ENCODE measurements around the gene OXT.
"Not testable (repeated sequence)": the region's sequence is repeated elsewhere in the genome, so short reads cannot be mapped to it uniquely, and the experiment has no call there.

The OXT gene

DNA sequence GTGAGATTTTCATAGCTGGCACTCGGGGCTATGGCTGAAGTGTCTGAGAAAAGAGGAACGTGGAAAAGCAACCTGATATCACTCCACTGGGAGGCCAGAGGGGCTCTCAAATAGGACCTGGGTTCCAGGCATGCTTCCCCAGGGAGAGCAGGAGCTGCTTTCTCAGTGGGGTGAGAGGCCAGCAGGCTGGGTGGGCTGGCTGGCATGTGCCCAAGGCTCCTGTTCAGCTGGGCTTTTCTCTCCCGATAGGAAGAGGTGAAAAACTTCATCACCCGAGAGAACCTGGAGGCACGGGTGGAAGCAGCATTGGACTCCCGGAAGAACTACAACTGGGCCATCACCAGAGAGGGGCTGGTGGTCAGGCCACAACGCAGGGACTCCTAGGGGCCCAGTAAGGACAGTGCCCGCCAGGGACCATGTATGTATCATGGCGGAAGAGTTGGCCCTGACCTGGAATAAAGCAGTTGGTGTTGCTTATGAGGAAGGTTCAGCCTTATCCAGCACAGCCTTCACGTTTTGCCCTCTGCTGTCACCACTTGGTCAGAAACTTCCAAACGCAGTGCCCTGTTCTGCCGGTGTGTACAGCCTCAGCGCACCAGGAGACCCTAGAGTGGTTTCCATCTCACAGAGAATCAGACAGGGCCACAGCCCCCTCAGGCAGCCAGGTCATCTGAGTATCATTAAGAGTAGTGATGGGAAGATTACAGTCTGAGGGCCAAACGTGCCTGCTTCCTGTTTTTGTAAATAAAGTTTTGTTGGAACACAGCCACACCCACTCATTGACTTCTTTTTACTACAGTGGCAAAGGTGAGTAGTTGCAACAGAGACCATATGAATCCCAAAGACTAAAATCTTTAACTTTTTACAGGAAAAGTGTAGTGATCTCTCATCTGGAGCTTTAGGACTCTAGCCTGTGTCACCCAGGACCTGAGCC lies 23.7 kb upstream of the OXT start:
- DNase-seq (ENCODE audit: low read depth): no peak

DNA sequence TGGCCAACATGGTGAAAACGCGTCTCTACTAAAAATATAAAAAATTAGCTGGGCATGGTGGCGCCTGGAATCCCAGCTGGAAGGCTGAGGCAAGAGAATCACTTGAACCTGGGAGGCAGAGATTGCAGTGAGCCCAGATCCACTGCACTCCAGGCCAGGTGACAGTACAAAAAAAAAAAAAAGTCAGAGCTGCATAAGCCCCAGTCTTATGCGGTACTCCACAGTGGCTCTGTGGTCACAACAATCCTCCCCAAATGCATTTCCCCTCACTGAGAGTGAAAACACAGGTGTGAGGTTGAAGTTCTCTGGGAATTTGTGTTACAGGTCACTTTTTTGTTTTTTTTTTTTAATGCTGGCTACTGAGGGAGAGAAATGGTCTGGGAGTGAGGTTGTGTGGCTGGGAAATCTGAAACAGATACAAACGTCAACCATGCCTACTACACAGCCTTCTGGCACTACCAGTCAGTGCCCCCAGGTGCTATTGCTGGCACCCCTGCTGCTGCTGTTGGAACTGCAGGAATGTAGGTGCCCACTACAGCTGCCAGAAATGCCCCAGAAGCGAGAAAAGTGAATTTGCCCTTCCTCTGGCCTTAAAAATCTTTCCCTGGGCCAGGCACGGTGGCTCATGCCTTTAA lies 19.9 kb upstream of the OXT start:
- DNase-seq (ENCODE audit: low read depth): no peak

DNA sequence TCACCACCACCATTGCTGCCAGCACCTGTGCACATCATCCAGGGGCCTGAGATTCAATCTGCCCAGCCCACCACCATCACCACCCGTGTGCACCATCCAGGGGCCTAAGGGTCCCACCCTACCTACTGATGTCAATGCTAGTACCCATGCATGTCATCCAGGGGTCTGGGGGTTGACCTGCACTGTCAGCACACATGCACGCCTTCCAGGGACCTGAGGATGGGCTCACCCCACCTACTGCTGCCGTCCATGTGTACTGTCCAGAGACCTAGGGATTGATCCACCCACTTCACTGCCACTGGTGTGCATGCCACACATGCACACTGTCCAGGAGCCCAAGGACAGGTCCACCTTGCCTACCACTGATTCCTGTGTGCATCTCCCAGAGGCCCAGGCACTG lies 11.9 kb upstream of the OXT start:
- no peak for DNase-seq (ENCODE audit: low read depth)

DNA sequence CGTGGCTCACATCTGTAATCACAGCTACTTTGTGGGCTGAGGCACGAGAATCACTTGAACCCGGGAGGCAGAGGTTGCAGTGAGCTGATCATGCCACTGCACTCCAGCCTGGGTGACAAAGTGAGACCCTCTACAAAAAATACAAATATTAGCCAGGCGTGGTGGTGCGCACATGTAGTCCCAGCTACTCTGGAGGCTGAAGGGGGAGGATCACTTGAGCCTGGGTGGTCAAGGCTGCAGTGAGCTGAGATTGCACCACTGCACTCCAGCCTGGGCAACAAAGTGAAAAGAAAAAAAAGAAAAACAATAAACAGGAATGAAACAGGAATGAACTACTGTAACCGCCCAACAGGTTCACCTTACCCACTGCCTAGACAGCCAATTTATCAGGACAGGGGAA lies 7.3 kb upstream of the OXT start:
- not testable (repeated sequence) for DNase-seq (ENCODE audit: low read depth)

DNA sequence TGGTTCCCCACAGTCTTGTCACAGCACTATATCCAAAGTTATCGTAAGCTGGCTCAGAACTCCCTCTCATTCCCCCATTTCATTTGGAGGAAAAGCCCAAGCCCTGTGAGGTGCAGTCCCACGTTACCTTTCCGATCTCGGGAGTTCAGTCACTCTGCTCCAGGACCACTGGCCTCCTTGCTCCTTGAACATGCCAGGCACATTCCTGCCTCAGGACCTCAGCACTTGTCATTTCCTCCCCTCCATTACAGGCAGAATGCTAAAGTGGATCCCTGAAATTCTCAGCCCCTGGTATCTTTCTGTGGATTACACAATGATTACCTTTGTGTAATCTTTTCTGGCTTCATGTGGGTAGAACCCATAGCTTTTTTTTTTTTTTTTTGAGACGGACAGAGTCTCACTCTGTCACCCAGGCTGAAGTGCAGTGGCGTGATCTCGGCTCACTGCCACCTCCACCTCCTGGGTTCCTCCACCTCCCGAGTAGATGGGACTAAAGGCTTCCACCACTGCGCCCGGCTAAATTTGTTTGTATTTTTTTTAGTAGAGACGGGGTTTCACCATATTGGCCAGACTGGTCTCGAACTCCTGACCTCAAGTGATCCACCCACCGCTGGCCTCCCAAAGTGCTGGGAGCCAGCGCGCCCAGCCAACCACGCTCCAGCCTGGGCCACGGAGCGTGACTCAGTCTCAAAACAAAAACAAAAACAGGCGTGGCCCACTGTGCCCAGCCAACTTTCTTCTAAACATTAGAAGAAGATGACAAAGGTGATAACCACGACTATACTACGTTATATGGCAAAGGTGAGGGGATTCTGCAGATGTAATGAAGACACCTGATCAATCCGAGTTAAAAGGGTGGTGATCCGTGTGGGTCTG lies 4.0 kb upstream of the OXT start:
- DNase-seq (ENCODE audit: low read depth): no peak

DNA sequence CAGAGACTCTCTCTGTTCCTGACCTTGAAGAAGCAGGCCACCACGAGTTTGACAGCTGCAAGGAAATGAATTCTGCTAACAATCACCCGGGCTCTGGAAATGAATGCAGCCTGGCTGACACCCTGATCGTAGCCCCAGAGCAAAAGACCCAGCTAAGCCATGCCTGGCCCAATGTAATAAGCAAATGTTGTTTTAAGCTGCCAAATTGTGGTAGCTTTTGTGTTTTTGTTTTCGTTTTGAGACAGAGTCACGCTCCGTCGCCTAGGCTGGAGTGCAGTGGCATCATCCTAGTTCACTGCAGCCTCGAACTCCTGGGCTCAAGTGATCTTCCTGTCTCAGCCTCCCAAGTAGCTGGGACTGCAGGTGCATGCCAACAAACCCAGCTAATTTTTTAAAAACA lies 3.3 kb upstream of the OXT start:
- no peak for DNase-seq (ENCODE audit: low read depth)

DNA sequence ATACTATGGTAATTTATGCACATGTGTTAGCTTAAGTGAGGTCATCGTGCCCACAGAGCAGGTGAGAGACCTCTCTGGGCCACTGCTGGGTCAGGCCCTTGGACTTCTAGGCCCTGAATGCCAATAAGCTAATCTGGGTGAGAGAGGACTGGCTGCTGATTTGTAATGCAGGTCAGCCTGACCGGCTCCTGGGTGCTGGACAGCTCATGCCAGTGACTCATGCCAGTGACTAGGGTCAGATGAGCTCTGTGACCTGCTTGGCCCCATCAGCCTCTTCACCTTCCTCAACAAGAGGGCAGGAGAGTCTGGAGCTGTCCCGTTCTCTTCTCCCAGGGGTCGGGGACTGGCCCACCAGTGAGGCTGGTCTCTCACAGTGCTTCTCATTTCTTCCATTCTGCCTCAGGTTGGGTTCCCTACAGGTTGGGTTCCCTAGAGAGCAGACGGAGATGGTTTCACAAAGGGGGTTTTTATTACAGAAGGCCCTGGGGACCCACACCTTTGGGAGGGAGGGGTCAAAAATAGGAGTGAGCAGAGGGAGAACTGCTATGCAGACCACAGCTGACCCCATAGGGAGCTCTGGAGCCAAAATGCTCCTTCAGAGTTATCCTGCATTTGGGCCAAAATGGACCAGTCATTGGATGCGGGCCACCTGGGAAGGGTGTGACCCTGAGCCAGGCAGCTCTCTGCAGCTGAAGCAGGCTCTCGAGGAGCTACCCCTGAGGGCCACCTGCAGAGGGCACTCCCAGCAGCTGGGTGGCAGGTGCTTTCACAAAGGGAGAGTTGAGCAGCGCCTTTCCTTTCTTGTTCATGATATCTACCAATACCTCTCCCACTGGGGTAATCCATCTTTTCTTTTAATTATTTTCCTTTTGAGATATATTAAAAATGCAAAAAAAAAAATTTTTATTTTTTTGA lies 2.2 kb upstream of the OXT start:
- DNase-seq (ENCODE audit: low read depth): peak; percentile 21

DNA sequence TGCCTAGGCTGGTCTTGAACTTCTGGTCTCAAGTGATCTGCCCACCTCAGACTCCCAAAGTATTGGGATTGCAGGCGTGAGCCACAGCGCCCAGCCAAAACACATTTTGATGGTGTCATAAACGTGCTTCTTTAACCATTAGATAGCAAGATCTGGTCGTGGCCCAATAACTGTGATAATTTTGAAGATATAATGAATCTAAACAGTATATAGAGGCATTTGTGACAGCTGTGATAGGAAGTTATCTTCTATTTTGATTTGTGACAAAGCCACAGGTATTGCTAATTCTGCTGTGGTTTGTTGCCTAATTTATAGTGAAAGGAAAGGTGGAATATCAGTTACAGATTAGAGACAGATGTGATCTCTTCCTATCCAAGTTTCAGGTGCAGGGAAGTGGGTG lies 695 bp upstream of the OXT start:
- no peak for DNase-seq (ENCODE audit: low read depth)

DNA sequence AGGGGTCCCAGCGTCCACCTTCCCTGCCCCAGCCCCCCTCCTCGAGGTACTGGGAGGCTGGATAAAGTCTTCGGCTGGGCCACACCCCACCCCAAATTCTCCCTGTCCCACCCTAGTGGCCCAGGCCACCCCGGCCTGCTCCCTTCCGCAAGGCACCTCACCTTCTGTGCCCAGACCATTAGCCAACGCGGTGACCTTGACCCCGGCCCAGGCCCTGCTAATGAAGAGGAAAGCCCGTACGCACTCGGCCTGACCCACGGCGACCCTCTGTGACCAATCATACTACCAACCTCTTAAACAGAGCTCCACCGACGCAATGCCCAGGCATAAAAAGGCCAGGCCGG lies 182 bp upstream of the OXT start:
- no peak for DNase-seq (ENCODE audit: low read depth)

DNA sequence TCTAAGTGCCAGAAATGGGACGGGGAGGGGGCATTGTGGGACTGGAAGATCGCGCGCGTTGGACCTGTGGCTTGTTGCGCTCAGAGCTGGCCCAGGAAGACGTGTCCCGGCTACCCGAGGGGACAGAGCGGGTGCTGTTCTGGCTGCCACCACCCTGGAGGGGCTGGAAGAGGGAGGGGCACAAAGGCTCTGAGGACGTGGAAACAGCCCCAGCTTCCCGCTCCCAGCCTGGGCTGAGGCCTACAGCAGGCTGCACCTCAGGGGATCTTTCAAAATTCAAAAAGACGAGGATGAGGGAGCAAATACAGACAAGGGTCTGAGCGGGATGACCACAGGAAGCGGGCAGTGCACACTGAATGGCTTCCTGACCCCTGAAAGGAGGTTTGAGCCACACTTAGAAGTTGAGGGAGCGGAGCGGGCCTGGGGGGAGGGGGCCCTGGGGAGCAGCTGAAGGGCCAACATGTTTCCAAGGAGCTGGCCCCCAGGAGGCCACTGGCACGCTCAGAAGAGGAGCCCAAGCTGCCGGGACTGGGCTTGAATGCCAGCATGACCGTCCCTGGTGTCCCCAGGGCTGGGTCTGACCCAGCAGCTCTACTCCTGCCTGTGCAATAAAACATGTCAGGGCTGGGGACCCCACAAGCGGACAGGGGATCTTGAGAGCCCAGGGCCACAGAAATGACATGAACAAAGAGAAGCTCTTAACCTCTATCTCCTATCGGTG lies 1.3 kb downstream of the OXT start:
- DNase-seq (ENCODE audit: low read depth): no peak

DNA sequence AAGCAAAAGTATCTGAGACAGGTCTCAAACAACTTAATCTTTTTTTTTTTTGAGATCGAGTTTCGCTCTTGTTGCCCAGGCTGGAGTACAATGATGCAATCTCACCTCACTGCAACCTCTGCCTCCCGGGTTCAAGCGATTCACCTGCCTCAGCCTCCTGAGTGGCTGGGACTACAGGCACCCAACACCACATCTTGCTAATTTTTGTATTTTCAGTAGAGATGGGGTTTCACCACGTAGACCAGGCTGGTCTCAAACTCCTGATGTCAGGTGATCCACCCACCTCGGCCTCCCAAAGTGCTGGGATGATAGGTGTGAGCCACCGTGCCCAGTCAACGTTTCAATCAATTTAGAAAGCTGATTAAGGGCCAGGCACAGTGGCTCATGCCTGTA lies 1.8 kb downstream of the OXT start:
- DNase-seq (ENCODE audit: low read depth): not testable (repeated sequence)

DNA sequence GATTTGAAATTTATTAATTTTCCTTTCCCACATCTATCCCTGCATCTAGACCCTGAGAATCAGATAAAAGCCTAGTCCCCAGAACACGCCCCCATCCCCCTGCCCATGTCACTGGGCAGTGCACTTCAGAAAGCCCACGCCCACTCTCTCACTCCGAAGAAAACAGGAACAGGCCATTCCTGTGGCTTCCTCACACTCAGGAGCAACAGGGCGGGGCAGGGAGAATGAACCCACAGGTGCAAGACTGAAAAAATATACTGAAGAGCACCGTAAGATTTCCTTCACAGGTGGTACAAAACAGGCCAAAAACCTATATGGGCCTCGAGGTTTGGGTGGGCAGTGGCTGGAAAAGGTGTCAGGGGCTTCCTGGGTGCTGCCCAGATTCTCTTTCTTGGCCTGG lies 3.4 kb downstream of the OXT start:
- DNase-seq (ENCODE audit: low read depth): no peak

DNA sequence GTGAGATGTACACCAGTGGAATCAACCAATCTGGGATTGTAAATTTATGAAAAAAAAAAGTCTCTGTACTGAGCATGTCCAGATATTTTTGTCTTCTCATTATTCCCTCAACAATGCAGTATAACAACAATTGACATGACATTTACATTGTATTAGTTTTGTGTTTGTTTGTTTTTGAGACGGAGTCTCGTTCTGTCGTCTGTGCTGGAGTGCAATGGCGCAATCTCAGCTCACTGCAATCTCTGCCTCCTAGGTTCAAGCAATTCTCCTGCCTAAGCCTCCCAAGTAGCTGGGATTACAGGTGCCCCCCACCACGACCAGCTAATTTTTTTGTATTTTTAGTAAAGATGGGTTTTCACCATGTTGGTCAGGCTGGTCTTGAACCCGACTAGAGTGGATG lies 3.9 kb downstream of the OXT start:
- not testable (repeated sequence) for DNase-seq (ENCODE audit: low read depth)

DNA sequence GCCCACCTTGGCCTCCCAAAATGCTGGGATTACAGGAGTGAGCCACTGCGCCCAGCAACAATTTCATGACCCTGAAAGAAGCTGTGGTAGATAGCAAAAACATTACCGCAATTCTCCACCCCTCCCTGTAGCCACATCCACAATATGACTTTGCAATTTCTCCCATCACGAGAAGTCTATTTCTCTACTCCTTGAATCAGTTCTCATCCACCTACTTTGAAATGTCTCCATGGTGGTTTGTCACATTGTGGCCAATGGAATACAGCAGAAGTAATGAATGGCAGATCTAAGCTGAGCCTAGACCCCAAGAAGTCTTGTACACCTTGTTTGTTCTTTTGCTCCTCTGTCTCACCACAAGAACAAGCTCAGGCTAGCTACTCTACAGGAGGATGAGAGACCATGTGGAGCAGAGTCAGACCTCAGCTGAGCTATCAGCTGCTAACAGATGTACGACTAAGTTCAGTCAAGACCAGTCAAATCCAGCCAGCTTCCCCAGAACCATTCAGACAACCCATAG lies 6.3 kb downstream of the OXT start:
- no peak for DNase-seq (ENCODE audit: low read depth)

DNA sequence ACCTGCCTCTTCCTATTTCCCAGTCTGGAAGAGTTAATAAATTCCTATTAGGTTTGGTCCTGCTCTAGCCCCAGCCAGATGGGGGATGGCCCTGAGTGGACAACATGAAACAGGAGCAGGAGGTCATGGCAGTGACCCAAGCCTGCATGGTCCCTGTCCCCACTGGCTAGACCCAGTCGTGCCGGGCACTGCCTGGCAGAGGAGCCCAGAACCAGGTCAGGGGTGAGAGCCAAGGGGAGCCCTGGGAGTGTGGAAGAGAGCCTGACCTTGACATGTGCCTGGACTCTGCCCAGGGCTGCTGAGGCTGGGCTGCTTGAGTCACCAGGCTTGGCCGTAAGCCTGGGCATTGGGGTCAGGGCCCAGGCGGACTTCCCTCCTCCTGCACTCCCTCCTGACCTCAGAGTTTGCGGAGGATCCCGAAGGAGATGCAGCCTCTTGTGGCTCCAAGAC lies 9.5 kb downstream of the OXT start:
- DNase-seq (ENCODE audit: low read depth): peak; percentile 74

DNA sequence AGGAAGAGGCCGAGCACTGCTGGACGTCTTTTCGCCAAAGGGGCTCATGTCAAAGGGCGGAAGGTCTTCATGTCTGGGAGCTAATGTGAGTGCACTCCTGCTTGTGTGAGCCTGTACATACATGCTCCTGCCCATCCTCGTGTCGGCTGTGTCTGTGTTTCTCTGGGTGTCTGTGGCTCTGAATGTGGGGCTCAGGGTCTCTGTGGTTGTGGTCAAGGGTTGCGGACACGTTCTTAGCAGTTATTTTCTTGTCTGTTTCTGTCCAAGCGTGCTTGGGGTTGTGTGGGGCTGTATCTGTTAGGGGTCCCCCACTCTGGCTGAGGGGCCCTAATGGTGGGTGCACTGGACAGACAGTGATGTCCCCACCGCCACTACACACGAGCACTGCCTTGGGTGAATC lies 10.2 kb downstream of the OXT start:
- no peak for DNase-seq (ENCODE audit: low read depth)

DNA sequence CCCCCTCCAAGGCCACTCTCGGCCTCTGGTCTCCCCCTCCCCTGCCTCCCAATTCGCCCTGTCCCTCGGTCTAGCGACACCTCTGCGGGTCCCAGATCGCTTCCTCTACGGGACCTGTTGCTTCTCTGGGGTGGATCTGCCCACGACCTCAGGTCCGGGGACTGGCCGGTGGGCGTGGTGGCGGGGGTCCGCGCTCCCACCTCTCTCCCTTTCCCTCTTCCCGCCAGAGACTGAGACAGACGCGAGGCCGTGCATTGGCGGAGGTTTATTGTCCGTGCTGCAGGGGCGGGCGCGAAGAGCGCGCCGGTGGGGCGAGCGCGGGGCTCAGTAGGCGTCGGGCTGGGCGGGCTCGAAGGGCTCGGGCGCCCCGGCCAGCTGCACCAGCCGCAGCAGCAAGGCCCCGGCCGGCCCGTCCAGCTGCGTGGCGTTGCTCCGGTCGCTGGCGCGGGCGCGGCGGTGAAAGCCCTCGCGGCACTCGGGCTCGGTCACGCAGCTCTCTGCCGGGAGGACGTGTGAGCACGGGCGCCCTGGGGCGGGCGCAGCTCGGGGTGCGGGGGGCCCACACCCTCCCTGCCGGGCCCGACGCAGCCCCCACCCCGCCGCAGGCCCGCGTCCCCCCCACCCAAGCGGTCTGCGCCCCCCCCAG lies 11.0 kb downstream of the OXT start:
- no peak for DNase-seq (ENCODE audit: low read depth)

DNA sequence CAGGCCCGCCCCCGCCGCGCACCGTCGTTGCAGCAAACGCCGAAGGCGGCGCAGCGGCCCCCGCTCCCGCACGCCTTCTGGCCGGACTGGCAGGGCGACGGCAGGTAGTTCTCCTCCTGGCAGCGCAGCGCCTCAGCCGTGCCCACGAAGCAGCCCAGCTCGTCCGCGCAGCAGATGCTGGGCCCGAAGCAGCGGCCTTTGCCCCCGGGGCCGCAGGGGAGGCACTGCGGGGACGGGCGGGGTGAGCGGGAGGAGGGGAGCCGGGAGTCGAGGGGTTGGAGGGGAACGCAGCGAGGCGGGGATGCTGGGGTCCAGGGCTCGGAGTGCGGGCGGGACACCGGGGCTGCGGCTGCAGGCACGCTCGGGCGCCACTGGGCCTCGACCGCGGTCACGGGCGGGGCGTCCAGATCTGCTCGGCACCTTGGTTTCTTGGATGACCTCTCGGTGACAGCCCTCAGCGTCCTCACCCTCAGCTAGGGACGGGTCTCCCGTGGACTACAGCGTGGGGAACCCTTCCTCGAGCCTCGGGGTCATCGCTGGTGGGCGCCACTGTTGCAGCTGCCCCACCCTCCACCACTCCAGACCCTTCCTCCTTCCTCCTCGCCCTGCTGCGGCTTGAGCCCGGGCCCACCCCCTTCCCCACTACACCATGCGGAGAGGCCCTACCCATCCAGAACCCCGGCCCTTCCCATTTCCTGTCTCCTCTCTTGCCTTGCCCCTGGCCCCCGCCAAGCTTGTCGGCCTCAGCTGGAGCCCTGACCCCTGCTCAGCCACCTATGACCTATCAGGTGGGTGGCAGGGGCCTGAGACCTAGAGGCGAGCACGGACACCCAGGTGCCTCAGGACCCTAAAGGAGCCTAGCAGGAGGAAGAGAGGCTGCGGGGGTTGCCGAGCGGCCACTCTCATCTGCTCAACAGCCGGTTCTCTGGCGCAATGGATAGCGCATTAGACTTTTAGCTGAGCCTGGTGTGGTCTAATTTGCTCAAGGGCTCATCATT lies 11.8 kb downstream of the OXT start:
- no peak for DNase-seq (ENCODE audit: low read depth)
